ENCODE data around the gene NXT1.
"Not testable (repeated sequence)": the region's sequence is repeated elsewhere in the genome, so short reads cannot be mapped to it uniquely, and the experiment has no call there.

The NXT1 gene

GRCh38 chr20:23346002-23346401 lies 4.6 kb upstream of the NXT1 start:
- no peaks in the 10 kb centered on the region for H3K27me3 ChIP-seq (replicated peaks; ENCODE audit: control insufficient read depth, insufficient read depth, low read length)
- no peaks in the 10 kb centered on the region for H3K36me3 ChIP-seq (ENCODE audit: control insufficient read depth, insufficient read depth, low read length)
- no peak for TF ChIP-seq CTCF (IDR thresholded peaks at IDR 0.05; ENCODE audit: insufficient read depth, low read length, poor library complexity, severe bottlenecking)
- DNase-seq (ENCODE audit: extremely low read depth, insufficient read length) = no peak
- H3K4me3 ChIP-seq (replicated peaks; ENCODE audit: low read depth, low read length) = no peak overlapping the region

- Histone ChIP-seq H3K27me3 (replicated peaks; ENCODE audit: control insufficient read depth, insufficient read depth, low read length) (no peaks in the 10 kb centered on the region), H3K4me3 (replicated peaks; ENCODE audit: low read depth, low read length) (no peak overlapping the region), H3K36me3 (ENCODE audit: control insufficient read depth, insufficient read depth, low read length) (no peaks in the 10 kb centered on the region)
- DNase-seq (ENCODE audit: extremely low read depth, insufficient read length) = no peak
- TF ChIP-seq CTCF (IDR thresholded peaks at IDR 0.05; ENCODE audit: insufficient read depth, low read length, poor library complexity, severe bottlenecking) = no peak
Measured at GRCh38 chr20:23347791-23348190, 2.8 kb upstream of the NXT1 start.

- not testable (repeated sequence) for H3K27me3 ChIP-seq (replicated peaks; ENCODE audit: control insufficient read depth, insufficient read depth, low read length); H3K4me3 ChIP-seq (replicated peaks; ENCODE audit: low read depth, low read length); H3K36me3 ChIP-seq (ENCODE audit: control insufficient read depth, insufficient read depth, low read length); DNase-seq (ENCODE audit: extremely low read depth, insufficient read length)
Measured at GRCh38 chr20:23348510-23348909, 2.1 kb upstream of the NXT1 start.

GRCh38 chr20:23349338-23350195 lies 1.0 kb upstream of the NXT1 start:
- no peak for DNase-seq (ENCODE audit: extremely low read depth, insufficient read length)
- Histone ChIP-seq H3K4me3 (replicated peaks; ENCODE audit: low read depth, low read length) (peak overlapping the region; percentile 92), H3K27me3 (replicated peaks; ENCODE audit: control insufficient read depth, insufficient read depth, low read length) (no peaks in the 10 kb centered on the region), H3K36me3 (ENCODE audit: control insufficient read depth, insufficient read depth, low read length) (peaks cover 2% of the 10 kb centered on the region)
- TF ChIP-seq CTCF (IDR thresholded peaks at IDR 0.05; ENCODE audit: insufficient read depth, low read length, poor library complexity, severe bottlenecking) = peak; percentile 54

GRCh38 chr20:23350904-23351838 lies 580 bp downstream of the NXT1 start:
- Histone ChIP-seq H3K4me3 (replicated peaks; ENCODE audit: low read depth, low read length) (peak overlapping the region; percentile 92), H3K27me3 (replicated peaks; ENCODE audit: control insufficient read depth, insufficient read depth, low read length) (no peaks in the 10 kb centered on the region), H3K36me3 (ENCODE audit: control insufficient read depth, insufficient read depth, low read length) (peaks cover 3% of the 10 kb centered on the region)
- no peak for TF ChIP-seq CTCF (IDR thresholded peaks at IDR 0.05; ENCODE audit: insufficient read depth, low read length, poor library complexity, severe bottlenecking)
- DNase-seq (ENCODE audit: extremely low read depth, insufficient read length) = peak; percentile 76

GRCh38 chr20:23356203-23356602 lies 5.6 kb downstream of the NXT1 start:
- H3K27me3 ChIP-seq (replicated peaks; ENCODE audit: control insufficient read depth, insufficient read depth, low read length) = no peaks in the 10 kb centered on the region
- no peak for DNase-seq (ENCODE audit: extremely low read depth, insufficient read length)
- no peak overlapping the region for H3K4me3 ChIP-seq (replicated peaks; ENCODE audit: low read depth, low read length)
- TF ChIP-seq CTCF (IDR thresholded peaks at IDR 0.05; ENCODE audit: insufficient read depth, low read length, poor library complexity, severe bottlenecking) = no peak
- H3K36me3 ChIP-seq (ENCODE audit: control insufficient read depth, insufficient read depth, low read length) = peaks cover 4% of the 10 kb centered on the region

Data from GM06990 (cell line).